AG09319 (cell line): ENCODE data around the gene AP3D1.

Experiments used
- DNase-seq: peaks from one replicate; pipeline ENCODE4 v3.0.0-alpha.2; 2010; ENCODE audit warnings: low read depth; ENCODE audit errors: extremely low read depth
- TF ChIP-seq, protein P1 (sequence below): IDR thresholded peaks from 2 replicates; pipeline ENCODE4 v1.5.1; 2011; ENCODE audit warnings: low read depth, mild to moderate bottlenecking, inconsistent platforms, low read length, moderate library complexity

The AP3D1 gene

DNA sequence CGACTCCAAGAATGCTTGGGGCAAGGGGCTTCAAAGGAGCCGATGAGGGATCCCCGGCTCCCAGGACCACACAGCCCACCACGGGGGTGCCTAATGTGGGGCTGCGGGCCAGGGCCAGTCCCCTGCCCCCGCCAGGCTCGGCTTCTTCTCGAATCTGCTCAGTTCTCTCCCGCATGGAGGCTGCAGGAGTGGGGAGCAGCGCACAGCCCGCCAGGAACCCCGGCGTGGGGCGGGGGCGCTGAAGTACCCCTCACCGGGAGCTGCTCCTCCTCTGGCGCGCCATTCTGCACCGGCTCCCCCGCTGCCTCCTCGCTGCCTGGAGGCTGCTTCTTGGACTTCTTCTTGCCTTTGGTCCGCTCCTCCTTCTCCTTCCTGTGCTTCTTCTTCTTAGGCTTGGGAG lies 39.9 kb downstream of the AP3D1 start:
- DNase-seq = no peak
- TF ChIP-seq, protein P1, sequence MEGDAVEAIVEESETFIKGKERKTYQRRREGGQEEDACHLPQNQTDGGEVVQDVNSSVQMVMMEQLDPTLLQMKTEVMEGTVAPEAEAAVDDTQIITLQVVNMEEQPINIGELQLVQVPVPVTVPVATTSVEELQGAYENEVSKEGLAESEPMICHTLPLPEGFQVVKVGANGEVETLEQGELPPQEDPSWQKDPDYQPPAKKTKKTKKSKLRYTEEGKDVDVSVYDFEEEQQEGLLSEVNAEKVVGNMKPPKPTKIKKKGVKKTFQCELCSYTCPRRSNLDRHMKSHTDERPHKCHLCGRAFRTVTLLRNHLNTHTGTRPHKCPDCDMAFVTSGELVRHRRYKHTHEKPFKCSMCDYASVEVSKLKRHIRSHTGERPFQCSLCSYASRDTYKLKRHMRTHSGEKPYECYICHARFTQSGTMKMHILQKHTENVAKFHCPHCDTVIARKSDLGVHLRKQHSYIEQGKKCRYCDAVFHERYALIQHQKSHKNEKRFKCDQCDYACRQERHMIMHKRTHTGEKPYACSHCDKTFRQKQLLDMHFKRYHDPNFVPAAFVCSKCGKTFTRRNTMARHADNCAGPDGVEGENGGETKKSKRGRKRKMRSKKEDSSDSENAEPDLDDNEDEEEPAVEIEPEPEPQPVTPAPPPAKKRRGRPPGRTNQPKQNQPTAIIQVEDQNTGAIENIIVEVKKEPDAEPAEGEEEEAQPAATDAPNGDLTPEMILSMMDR = no peak

DNA sequence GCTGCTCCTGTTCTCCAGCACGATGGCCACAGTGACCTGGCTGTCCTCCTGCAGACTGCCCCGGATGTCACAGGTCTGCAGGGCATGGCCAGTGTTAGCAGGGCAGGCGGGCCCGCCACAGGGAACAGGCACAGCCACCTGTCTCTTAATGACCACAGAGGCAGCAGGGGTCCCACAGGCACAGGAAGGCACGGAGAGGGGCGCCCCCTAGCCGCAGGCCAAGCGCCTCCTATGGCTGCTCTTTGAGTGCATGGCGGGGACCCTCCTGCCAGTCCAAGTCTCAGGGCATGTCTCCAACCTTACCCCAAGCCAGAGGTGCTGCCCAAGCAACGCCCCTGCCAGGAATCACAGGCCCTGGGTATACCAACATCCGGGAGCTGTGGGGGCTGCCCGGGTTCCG lies 40.5 kb downstream of the AP3D1 start:
- DNase-seq = no peak
- TF ChIP-seq, protein P1 = no peak

DNA sequence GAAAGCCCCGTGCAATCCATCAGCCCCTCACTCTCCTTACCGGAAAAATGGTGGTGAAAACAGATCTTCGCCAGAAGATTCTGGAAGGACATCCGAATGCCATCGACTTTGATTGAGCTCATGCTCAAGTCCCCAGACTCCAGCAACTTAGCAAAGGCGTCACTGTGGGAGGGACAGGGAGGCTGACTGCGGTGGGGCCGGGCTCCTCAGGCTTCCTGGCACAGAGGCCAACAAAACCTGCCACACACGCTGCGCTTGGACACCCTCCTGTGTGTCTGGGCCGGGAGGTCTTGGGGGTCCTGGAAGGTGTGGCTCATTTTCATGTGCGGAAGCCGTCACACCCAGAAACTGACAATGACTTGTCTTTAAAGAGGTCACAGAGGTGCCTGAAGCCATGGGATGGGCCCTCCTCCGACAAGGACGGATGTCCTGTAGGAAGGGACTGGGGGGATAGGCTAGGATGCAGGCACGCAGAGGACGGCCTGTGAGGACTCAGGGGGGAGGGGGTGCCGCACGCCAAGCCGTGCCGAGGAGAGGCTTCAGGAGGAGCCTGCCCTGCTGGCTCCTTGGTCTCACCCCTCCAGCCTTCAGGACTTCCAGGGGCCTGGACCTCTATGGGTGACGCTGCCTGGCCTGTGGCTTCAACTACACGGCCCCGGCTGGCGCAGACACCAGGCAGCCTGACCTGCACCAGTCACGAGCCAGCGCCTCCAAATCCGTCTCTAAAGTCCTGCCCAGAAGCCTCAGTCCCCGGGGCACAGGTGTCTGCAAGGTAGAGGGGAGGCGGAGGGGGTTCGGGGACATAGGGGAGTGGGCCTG lies 42.1 kb downstream of the AP3D1 start:
- no peak for DNase-seq
- TF ChIP-seq, protein P1 = no peak

DNA sequence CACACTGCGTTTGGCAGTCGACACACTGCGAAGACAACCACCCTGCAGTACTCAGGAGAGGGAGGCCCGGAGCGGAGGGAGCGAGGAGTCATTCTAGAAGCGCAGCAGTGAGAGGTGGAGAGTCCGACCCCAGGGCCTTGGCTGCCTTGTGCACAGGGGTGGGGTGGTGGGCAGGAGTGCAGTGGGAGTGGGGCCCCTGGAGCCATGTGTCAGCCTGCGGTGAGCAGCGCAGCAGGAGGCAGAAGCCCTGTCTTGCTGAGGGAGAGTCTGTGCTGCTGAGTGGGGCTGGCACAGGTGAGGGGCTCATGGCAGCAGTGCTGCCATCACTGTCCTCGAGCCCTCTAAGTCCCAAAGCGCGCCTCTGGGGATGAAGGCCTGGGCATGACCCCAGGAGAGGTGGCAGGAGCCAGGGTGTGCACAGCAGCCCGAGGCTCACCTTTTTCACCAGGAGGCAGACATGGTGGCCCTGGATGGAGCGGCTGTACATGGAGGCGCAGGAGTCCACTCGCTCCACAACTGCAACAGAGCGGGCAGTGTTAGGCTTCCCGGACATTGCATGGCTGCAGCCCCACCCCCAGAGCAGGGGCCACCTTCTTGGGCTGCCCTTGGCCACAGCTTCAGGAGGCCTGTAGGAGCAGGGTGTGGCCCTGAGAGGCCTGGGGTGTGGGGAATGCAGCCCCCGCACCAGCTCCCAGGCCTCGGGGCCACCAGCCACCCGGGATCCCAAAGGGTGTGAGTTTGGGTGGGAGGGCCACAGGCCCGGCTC lies 42.9 kb downstream of the AP3D1 start:
- TF ChIP-seq, protein P1 = no peak
- no peak for DNase-seq

DNA sequence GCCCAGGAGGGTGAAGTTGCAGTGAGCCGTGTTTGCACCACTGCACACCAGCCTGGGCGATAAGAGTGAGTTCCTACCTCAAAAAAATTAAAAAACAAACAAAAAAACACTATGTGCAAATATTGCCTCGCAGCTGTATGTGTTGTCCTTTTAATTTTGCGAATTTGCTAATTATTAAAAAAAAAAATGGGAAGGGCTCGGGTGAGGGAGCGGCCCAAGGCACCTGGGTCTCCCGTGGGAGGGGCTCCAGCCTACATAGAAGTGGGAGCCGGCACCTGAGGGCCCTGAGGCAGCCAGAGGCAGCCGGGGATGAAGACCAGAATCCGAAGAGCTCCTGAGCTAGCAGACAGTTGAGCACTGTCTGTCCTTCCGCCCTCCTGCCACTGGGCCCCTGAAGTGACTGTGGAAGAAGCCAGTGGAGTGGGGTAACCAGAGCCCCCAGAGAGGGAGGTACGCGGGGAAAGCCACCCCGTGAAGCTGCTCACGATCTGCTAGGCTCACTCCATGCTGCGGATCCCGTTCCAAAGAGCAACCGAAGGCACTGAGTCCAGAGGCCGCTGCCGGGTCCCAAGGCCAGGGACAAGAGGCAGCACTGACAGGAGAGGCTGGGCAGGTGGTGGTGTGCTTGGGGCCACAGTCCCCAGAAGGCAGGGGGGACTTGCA lies 48.2 kb downstream of the AP3D1 start:
- TF ChIP-seq, protein P1 = no peak
- no peak for DNase-seq

DNA sequence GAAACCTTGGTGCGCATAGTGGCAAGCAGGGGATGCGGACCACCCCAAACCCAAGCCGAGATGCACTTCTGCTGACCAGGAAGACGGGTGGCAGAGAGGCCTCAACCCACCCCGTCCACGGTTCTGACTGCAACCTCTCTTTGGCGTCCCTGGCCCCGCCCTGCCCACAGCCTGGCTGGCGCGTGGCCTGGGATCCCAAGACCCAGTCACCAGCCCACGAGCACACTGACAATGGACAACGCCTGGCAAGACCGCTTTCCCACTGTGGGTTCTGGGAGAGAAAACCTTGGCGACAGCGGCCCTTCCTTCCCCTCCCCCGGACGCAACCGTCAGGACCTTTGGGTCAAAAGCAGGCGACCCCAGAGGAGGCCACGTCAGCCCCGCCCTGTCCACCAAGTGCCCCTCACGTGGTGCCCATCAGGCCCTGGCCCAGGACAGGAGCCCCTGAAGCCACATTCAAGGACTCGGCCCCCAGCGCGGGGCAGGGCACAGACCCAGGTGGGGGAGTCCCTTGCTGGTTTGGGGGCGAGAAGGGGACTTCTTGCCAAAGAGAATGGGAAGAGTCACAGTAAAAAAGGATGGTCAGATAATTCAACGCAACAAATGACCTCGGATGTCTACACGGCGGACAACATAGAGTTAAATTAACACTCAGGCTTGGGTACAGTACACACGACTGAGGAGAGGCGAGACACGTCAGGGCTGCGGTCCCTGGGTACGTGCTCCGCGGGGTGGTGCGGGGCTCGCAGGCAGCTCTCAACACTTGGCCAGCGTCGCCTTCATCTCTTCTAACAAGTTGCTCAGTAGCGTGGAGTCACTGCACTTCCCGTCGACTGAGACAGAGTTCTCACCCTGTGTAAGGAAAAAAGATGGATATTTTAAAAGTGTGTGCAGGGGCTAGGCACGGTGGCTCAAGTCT lies 49.7 kb downstream of the AP3D1 start:
- no peak for DNase-seq
- TF ChIP-seq, protein P1 = no peak
